HG02642 (cell line): ENCODE results near the gene H19.

ENCODE experiments used
- ATAC-seq: cut with Tn5 transposase; IDR thresholded peaks from one replicate; pipeline ENCODE4 v1.9.1; 2021; ENCODE audit warnings: mild to moderate bottlenecking; ENCODE audit not compliant: unreplicated experiment, poor library complexity

Gene H19

DNA sequence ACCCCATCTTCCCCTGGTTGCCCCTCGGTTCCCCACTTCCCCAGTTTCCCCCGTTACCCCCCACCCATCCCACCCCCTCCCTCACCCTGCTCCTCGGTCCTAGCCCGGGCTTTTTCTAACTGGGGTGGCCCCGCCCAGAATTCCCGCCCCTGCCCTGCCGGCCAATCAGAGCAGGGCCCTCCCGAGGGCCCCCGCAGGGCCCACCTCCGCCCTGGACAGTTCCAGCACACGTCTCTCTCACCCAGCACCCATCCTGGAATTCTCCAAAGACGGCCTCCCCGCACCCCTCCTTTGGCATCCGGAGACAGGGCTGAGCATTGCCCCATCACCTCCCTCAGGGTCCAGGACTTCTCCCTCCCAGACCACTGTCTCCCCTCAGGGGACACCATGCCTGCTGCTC, at the start of gene H19:
Gene H19 (minus strand): TSS at position 88 of the 400 bp plus-strand sequence.
- ATAC-seq = no peak

DNA sequence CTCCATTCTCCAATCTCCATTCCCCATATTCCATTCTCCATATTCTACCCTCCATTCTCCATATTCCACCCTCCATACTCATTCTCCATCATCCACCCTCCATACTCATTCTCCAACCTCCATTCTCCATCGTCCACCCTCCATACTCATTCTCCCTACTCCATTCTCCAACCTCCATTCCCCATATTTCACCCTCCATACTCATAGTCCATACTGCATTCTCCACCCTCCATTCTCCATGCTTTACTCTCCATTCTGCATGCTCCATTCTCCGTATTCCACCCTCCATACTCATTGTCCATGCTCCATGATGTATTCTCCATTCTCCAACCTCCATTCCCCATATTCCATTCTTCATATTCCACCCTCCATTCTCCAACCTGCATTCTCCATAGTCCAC, 44.3 kb upstream of the H19 start:
- no peak for ATAC-seq

DNA sequence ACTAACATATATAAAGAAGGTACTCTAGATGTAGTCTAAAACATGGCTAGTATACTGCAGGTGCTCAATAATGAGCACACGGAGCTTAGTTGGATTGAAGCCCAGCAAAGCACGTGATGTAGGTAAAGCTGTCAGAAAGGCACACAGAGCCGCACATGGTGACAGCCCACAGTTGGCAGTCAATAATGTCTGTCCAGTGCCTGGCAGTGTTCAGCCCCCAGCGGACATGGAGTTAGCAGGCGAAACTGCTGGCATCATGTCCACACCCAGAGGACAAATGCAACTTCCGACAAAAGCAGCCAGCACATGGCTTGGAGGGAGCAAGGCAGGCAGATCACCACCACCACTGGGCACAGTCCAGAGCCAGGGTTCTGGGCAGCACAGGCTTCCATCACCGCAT, 43.5 kb upstream of the H19 start:
- ATAC-seq = no peak

DNA sequence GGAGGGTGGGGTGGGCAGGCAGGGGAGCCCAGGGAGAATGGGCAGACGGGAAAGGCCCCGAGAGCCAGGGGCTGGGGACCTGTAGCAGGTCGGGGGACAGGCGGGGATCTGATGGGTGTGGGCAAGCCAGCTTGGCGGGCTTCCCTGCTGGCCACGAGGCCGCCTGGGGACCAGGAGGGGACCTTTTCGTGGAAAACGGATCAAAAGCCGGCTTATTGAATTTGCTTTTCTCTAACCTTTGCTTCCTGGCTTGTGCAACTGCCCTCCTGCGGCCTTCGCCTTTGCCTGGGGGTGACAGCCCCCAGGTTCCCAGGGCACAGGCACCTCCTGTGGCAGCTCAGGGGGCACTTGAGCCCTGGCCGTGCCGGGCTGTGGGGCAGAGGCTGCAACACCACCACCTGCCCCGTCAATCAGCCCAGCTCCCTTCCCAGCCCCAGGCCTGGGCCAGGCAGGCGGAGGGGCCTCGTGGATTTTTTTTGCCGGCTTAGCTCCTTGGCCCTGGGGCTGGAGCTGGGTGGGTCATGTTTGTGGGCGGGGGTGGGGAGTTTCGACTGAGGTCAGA, 41.6 kb upstream of the H19 start:
- ATAC-seq = no peak

DNA sequence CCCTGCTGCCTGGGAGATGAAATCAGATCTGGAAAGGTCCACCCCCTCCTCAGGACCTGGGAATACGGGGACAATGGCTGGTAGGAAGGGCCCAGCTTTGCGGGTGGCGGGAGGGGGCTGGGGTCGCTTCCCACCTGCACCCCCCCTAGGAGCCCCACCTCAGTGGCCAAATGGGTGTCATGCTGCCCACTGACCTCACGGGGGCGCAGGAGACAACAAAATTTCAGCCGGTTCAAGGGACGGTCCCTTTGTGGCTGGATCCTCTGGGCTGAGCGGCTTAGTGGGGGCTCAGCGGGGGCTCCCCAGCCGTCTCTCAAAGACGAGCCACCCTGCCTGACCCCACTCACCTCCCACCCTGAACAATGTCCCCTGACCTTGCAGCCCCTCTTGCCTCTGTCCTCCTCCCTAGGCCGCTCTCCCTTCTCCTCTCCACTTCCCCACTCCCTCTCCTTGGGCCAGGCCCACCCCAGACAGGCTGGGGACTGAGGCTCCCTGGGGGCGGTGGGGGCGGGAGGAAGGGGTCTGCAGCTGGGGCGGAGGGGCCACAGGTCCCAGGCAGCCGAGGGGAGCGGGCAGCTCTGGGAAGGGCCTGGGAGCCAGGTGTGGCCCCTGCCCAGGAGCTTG, 39.3 kb upstream of the H19 start:
- no peak for ATAC-seq

DNA sequence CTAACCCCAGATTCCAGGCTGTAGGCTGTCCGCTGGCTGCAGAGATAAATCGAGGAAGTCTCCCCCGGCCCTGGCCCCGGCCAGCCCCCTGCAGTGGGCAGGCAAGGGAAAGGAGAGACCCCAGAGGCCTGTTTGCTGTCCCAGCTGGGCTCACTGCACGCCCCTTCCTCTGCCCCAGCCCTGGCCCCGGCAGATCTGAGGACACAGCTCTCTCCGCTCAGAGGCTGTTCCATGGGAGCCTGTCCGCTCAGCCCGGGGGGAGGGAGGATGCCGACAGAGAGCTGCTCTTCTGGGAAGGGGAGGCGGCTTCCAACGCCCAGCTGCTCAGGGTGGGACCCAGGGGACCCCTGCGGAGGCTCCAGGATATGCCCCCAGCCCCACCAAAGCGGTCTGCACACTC, 37.7 kb upstream of the H19 start:
- no peak for ATAC-seq

DNA sequence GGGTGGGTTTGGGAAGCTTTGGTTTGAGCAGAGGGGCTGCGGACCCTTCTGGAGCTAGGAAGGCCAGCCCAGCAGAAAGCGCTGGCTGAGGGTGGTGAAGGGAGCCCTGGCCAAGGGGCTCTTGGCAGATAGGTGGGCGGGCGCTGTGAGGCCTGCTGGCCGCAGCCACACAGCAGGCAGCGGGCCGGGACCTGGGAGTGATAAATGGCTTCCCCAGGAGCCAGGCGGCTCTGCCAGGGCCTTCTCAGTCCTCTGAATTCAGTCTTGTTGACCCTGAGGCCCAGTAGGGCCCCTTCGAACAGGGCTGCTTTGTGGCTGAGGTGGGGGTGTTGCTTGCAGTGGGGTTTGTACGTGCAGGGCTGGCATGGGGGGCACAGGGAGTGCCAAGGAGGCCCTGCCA, 33.4 kb upstream of the H19 start:
- ATAC-seq = no peak

DNA sequence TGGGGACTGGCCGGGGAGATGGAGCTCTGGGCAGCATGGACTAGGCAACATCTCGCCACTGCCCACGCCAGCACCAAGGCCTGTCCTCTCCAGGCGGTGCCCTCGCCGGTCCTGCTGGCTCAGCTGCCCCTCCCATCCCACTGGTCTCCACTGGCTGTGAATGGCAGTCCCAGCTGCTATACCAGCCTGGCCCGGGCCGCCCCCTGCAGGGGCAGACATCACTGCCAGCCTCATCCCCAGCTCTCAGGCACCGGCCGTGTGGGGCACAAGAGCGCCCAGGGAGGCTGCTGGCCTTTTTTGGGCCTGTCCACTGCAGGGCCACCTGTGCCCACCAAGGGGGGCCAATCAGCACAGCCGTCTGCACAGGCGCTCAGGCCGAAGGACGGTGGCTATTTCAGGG, 30.1 kb upstream of the H19 start:
- no peak for ATAC-seq

DNA sequence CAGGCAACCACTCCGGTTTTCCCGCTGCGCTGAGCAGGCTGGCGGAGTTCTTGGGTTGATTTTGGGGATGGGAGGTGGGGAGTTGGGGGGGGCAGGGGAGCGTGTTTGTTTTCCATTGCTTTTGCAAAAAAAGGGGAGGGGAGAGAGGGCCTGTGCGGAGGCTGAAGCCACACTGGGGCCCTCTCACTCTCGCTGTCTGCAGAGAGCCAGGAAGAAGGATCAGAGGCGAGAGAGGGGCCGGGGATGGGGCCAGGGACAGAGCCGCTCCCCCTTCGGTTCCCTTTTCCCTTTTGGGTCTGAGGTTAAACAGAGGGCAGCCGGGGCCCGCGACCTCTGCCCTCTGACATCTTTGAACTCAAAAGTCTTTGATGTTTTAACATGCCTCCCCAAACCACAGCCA, 17.4 kb upstream of the H19 start:
- ATAC-seq = no peak

DNA sequence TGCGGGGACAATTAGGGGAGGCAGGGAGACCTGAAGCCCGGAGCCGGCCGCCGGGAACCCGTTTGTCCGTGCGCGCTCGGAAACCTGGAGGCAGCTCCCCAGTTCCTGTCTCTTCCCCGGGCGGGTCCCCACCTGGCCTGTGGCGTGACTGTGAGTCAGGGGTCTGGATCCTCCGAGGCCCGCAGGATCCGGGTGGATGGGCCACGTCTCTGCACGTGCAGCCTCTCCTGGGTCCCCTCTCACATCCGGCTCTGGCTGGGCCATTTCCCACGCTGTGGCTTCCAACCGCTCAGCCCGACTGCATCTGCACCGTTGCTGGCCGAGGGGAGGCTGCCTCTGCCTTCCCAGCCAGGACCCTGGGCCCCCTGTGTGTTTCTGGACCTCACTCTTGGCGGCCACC, 14.8 kb upstream of the H19 start:
- no peak for ATAC-seq

DNA sequence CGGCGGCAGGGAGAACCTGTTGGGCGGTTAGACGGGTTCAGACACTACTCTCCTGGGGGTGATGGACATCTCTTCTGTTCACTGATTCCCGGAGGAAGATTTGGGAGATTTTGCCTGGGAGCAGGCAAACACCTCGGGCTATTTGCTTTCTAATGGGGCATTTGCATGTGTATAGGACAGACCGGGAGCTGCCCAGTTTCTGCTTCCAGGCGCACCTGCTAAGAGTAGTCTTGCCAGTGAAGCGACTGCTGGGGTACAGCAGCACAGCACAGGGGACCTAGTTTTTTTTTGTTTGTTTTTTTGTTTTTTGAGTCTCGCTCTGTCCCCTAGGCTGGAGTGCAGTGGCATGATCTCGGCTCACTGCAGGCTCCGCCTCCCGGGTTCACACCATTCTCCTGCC, 6.8 kb upstream of the H19 start:
- no peak for ATAC-seq

DNA sequence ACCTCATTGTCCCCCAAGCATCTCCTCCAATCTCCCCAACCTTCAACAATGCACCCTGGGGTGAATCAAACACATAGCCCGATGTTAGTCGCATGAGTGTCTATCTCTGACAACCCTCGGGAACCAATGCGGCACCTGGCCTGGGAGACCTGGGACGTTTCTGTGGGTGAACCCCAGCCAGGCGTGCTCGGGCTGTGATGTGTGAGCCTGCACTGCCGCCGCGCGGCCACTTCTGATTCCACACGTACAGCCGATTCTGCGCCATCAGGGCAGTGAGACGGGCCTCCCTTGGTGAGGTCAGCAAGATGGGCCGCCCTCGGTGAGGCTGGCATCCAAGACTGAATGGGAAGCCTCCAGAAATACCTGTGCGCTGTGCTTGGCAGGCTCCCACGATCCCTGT, 5.2 kb upstream of the H19 start:
- no peak for ATAC-seq

DNA sequence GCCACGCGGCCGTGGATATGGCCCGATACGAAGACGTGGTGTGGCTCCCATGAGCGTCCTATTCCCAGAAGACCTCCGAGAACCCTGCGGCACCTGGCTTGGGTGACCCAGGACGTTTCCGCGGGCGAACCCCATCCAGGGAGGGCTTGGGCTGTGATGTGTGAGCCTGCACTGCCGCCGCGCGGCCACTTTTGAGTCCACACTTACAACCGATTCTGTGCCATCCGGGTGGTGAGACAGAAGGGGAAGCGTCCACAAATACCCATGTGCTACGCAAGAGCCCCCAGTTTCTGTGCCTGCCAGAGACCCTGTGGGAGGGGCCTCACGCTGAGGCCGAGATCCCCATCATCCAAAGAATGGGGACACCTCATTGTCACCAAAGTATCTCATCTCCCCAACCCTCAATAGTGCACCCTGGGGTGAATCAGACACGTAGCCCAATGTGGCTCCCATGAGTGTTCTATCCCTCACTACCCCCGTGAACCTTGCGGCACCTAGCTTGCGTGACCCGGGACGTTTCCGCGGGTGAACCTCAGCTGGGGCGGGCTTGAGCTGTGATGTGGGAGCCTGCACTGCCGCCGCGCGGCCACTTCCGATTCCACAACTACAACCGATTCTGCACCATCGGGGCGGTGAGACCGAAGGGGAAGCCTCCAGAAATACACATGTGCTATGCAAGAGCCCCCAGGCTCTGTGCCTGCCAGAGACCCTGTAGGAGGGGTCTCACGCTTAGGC, 4.6 kb upstream of the H19 start:
- ATAC-seq = no peak

DNA sequence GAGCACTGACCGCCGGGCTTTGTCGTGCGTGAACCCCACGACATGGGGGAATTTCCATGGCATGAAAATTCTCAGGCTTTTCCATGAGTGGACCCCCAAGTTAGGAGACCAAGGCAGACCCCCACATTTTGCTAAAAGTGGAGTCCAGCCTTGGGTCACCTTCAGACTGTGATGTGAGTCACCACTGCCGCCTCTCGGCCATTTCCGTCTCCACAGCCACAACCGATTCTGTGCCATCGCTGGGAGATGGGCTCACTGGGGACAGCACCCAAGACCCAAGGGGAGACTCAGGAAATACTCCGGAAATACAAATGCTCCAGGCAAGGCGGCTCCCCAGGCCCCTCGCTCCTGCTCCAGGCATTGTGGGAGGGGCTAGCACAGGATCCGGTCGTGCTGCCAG, 1.2 kb upstream of the H19 start:
- ATAC-seq = no peak

DNA sequence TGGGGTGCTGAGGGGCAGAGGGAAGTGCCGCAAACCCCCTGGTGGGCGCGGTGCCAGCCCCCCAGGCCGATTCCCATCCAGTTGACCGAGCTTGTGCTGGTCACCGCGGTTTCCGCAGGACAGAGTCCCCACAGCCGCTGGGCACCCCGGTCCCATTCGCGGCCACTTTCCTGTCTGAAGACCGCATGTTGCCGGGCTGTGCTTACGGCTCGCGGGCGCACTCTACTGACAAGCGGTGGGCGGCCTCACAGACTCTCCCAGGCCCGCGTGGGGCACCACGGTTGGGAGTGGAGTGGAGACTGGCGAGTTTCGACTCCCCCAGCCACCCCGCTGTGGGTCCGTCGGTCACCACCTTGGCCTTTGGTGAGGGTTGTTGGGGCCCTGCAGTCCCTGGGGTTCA, 648 bp upstream of the H19 start:
- ATAC-seq = no peak

DNA sequence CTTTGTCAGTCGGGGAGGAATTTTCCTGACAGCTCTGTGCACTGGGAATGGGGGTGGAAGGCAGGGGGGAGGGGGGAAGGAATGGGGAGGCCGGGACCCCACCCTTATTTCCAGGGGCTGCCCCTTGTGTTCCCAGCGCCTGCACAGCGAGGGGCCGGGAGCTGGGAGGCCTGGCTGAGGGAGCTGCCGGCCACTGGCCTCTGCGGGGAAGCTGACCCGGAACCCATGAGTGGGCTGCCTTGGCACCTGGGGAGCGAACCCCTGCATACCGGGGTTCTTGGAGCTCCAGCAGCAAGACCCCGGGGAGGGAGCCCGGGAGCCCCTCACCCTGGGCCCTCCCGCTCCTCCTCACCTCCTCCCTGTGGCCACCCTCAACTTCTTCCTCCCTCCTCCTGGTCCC, 3.5 kb downstream of the H19 start:
- no peak for ATAC-seq

DNA sequence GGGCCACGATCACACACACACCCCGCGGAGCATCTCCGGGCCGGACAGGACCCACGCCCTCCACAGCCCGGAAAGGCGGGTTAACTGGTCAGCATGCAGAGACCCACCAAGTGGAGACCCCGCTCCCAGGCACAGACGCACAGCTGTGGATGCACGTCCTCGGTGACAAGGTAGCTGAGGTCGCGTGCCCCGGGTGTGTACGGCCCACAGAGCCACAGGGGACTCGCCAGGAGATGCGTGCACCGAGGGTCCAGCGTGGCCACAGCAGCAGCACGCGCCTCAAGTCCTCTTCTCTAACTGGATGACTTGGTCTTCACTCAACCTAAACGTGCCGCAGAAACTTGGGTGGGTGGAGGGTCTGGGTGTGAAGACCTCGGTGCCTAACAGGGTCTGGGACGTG, 5.5 kb downstream of the H19 start:
- ATAC-seq = no peak

DNA sequence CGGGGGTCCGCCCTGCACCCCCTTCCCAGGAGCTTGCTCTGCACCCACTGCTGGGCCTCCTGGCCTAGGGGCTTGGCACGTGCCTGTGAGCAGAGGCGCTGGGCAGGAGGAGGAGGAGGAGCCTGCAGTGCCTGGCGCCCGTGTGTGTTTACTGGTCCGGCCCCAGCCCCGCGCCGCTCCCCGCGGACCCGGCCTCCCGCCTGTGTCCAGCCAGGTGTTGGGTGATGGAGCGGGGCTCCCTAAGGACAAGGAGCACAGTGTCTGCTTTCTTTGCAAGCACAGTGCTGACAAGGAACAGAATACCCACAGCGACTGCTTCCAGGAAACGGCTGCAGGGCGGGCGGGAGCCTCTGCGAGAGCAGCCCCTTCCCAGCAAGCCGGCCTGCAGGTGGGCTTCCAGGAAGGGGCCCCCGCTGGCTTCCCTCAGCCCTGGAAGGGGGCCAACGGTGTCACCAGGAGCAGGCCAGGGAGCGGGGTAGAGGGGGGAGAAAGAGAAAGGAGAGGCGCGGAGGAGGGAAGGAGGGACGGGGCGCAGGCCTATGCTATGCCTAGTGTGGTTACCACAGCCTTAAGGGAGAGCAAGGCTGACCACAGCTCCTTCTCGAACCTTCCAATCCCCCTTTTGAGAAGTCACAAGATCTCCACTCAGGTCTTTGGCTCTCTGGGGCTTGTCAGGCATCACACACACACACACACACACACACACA, 6.6 kb downstream of the H19 start:
- no peak for ATAC-seq

DNA sequence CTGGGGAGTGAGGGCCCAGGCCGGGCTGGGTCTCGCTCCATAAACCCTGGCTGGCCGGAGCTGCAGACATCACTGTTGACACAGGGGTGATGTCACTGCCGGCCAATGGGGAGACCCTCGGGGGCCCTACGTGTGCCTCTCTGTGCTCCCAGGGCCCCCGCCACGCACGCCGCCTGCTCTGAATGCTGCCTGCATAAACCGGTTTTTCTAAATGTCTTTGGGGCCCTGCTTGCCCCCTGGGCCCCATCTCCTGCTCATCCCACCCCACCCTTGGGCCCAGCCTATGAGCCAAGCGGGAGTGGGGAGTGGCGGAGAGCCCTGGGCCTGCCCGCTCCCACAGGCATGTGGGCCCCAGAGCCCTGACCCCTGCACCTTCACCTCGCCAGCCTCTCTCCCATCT, 7.7 kb downstream of the H19 start:
- no peak for ATAC-seq

DNA sequence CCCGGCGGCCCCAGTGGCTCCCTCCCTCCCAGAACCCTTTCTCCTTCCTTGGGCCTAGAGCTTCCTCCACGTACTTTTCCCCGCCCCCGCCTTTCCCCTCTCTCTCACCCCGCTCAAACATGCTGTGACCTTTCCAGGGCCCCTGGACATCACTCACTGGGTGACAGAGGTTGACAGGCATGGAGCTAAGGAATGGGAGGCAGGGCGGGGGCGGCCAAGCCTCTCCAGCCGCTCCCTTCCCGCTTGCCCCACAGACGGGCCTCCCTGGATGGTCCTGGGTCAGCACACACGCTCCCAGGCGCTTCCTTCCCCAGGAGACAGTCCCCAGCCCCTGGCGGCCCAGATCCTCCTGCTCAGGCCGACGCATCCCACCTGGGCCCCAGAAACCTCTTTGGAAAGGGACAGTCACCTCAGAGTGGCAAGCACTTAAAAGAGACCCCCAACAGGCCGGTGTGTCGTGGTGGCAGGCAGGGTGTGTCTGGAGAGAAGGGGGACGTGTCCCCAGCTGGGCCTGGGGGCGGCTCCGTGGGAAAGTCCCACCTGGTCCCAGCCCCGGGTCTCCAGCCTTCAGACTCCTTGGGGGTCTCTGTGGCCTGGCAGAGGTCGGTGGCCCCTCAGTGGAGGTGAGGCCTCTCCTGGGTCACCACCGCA, 8.8 kb downstream of the H19 start:
- no peak for ATAC-seq

DNA sequence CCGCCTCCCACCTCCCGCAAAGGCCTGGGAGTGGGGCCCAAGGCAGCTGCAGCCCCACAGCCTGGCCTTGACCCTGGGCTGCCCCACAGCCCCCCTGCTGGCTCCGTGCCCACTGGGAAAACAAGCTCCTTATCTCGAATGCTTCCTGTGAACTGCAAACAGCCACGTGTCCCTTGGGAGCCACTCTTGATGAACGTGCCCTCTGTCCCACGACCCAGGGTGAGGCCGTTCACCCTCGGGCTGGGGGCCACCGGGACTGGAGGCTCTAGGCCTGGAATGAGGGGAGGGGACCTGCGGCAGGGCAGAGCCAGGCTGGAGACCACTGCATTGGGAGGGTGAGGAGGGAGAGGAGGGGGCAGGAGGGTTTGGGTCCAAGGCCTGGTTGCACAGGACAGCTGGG, 9.5 kb downstream of the H19 start:
- no peak for ATAC-seq
